ENCODE results near the gene NUP205.
"Not testable (repeated sequence)": the region's sequence is repeated elsewhere in the genome, so short reads cannot be mapped to it uniquely, and the experiment has no call there.

NUP205 gene

DNA sequence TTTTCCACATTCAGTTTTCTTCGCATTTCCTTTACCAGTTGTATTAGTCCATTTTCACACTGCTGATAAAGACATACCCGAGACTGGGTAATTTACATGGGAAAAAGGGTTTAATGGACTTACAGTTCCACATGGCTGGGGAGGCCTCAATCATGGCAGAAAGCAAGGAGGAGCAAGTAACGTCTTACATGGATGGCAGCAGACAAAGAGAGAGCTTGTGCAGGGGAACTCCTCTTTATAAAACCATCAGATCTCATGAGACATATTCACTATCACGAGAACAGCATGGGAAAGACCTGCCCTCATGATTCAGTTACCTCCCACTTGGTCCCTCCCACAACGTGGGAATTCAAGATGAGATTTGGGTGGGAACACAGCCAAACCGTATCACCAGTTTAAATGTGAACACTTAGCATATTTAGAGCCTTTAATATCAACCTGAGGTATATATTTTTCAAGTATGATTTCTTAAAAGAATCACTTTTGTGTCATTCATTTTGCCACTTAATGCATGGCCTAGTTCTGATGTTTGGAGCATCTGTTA is 111.2 kb downstream of the NUP205 start:
- DNase-seq, result not testable (repeated sequence)

DNA sequence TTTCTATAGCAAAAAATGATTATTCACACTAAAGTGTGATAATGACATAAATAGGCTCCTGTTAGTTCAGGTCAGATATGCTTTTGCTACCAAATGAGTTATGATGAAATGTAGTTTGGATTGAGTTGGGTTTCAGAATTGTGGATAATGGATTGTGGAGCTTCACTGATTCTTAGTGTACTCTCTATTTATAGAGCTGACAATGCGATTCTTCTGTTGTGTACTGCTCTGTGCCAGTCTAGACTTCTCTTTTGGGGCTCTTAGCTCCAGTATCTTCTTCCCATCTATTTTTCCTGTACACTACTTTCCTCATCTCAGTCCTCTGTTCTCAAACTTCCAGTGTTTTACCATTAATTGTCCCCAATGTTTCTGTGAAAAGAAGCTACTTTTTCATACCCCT is 112.1 kb downstream of the NUP205 start:
- DNase-seq, result no peak

DNA sequence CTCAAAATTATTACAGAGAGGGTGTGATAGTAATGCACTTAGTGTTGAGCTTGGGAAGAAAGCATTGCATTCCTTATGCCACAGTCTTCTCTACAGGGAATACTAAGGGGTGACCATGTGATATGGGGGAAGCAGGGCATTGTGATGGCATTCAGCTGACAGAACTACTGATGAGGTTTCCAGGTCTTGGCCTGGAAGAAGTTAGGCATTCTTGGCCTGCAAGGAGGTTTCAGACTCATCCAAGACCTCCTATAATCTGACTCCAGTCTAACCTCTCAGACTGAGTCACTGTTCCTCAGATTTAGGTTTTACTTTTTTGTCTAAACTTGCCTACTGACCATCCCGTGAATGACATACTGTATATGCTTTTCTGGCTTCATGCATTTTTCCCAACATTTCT is 112.5 kb downstream of the NUP205 start:
- DNase-seq, result no peak

DNA sequence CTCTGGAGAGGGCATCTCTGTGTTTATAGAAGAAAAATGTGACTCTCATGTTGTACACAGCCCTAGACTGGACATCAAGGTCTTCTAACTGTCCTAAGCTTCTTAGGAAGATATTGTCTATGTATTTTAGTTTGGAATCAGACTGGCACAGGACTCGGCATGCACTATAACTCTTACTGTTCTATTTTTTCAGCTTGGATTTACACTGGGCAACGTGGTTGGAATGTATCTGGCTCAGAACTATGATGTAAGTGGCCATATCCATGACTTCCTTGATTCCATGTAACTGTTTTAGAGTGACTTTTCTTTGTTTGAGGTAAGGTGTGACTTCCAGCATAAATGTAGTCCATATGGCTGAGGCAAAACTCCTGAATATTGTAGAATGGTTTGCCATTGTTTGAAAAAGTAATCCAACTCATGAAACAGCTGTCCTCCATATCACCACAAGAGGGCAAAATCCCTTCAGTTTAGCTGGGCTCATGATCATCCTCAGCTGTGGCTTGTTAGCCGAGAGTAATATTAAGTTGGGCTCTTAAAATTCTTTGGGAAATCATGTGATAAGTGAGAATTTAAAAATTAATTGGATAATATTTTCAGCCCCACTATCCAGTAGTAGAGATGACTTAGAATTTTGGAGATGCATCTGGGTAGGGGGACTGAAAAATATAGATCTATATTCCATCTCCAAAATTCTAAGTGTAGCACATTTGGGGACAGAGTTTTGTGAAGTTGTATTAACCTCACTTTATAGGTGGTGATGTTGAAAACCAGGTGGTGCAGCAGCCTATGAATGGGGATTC is 115.0 kb downstream of the NUP205 start:
- DNase-seq, result peak; percentile 26

DNA sequence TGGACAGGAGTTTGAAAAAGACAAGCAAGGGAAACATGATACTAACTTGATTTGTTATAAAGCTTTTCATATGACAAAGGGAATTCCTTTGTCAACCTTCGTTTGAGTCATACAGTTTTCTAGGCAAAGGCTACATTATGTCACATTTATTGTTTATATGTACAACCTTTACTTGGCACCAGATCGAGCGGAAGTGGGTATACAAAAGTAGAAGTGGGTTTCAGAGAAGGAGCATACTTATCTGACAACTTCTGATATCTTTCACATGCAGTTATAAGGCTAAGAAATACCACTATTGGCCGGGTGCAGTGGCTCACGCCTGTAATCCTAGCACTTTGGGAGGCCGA is 115.6 kb downstream of the NUP205 start:
- no peak for DNase-seq

DNA sequence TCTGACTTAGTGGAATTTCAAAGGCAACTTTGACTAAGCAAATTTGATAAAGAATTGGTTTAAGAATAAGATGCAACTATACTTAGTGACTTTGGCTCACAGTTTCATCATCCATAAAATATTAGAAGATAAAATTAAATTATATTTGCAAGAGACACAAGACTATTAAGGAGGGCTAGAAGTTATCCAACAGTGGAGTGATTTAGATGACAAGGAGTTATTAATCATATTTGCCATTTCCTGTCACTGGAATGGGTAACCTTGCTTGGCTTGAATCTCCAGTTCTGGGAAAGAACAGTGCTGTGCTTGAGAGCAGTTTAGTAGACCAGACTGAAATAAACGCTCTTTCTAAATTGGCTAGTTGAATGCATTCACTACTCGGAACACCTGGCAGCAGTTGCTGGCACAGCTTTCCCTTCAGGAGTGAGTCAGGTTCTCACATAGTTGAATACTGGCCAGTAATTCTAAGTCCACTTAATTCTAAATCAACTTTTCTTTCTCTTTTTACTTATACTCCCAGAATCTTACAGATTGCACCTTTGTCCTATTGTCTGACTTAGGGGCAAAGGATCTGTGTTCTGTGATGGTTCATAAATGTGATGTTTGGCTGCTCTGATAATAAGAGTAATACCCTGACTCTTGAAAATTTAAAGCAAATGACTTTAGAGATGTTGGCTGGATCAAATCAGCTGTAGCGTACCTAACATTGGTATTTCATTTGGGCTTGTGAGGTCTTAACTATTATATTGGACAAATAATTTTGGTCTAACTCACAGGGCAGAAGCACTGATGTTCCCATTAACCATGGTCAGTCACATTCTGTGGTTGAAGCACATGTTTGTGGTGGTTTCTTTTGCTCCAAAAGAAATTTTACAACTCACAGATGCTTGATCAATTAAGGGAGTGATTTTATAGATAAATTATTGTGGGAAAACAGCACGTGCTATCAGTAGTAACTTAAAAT is 121.2 kb downstream of the NUP205 start:
- no peak for DNase-seq

DNA sequence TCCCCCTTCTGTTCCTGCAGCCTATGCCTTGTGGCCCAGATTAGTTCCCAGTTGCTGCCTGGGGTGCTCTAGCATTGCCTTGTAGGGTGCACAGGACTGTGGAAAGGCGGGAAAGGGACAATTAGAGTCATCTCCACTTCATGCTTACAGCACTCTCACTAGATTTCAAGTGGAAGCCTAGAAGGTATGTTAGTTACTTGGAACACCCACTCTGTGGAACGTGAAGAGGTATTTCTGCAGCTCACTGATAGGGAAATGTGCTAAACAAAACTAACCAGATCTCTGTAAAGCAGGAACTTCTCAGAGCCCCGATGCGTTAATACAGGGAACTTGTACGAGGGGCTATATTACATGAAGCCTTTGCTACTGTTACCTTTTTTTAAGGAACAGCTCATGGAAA is 124.0 kb downstream of the NUP205 start:
- DNase-seq, result no peak

DNA sequence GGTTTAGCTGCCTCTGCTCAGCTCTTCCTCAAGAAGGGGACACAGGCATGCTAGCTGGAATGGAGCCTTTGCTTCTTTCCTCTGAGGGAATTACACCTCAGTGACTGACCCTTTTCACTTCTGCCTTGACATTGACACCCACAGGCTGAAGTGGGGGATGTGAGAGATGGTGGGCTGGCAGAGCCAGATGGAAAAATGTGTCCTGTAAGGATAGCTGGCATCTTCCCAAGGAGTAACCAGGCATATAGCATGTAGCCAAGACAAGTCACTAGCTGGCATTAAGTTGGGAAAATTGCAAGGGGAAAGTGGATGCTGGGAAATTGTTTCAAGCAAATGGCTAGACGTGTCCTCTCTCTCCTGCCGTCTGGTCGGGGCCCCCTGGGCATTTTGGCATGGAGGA is 124.5 kb downstream of the NUP205 start:
- DNase-seq, result no peak

DNA sequence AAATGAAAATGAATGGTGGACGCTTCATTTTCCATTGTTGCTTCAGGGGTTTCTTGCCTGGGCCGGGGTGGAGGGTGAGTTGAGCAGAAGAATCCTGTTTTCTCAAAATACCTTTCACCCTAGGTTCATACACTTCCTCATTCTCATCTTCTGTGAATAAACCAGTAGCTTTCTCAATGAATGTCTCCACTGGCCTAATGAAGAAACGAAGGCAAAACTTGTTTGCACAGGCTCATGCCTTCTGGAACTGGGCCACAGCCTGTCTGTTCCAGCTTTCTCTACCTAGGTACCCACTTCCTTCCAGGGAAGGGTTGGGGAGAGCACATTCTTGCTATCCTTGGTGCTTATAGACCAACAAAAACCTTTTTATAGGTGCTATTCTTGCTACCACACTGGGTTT is 125.9 kb downstream of the NUP205 start:
- DNase-seq, result no peak

DNA sequence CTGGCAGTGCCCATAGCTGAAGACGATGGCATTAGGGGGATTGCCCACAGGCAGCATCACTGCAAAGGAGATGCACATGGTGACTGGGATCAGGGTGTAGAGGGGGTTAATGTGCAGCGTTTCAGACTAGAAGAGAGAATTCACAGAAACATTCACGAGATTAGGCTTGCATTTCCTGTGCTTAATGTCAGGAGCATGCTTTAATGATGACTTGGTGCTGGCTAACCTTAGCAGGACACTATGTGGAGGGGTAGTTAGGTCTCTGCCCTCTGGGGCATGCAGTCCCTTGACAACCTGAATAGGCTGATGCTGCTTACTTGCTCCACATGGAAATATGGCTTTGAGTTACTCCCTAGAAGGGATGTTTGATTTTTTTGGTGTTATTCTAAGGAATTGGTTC is 126.4 kb downstream of the NUP205 start:
- DNase-seq, result no peak

DNA sequence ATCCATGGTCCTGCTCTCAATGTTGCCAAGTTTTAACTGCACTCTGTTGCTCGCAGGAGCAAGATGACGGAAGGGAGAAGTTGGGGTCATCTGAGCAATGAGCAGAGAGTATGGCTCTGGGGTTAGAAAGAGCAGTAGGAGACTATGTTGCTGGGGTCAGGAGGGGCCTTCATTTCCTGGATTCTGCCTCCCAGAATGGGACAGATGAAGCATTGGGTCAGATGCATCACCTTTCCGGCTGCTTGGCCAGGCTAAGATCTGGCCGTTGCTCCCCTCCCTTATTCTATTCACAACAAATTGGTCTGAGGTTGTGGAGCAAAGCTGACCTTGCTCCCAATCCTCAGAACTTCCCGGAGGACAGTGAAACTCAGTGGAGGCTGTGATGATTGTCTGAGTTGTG is 127.0 kb downstream of the NUP205 start:
- DNase-seq, result no peak

DNA sequence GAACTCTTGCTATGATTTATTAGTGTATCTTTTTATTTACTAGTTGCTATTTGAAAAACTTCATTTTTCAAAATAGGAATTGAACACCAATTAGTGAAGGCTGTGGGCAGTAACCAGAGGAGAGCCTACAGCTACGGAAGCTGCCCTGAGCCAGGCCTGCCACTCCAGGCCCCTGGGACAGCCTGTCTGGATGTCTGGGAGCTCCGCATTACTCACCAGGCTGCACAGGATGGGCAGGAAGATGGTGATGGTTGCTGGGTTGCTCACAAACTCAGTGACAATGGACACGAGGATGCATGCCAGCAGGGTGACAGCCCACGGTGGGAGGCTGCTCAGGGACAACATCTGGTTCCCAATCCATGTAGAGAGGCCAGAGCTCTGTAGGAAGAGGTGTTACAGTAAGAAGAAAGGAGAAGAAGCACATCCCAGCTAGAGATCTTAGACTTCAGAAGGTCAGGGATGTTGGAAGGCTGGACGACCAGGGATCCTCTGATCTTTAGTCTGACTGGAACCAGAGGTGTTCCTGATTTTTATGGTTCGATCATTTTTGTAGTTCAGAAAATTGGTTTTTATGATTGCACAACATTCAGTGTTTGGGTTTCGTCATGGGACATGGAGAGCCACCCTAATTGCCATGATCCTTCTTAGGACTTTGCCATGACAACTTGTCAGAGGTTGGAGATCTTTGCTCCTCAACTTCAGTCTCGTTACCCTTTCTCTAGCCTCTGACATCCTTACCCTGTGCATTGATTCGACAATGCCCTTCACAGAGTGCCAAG is 127.8 kb downstream of the NUP205 start:
- DNase-seq, result no peak

DNA sequence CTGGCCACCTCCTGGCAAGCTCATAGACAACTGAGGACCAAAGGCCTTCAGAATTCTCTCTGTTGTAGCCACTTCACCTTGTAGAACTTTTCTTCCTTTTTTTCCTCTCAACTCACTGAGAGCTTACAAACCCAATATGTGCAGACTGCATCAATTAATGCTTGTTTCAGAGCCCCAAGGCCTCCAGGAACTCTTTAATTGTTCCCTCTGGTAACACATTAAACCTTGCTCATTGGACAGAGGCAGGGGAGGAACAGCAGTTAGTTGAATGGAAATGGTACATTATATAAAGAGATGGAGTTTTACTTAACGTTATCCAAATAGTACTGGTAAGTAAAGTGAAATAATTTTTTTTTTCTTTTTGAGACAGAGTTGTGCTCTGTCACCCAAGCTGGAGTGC is 129.7 kb downstream of the NUP205 start:
- no peak for DNase-seq

DNA sequence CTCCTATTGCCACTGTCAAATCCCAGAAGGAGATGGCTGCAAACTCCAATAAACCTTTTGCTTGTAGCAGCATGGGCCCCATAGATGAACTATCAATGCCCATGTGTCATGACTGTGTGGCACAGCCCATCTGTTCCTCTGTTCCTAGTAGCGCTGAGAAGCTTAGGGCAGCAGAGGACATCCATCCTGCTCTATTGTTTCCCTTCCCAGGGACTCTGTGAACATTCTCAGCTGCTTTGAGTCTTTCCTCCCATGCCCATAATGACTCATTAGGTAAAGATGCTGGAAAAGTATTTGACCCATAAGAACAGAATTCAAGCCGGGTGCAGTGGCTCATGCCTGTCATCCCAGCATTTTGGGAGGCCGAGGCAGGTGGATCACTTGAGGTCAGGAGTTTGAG is 132.8 kb downstream of the NUP205 start:
- DNase-seq, result no peak

DNA sequence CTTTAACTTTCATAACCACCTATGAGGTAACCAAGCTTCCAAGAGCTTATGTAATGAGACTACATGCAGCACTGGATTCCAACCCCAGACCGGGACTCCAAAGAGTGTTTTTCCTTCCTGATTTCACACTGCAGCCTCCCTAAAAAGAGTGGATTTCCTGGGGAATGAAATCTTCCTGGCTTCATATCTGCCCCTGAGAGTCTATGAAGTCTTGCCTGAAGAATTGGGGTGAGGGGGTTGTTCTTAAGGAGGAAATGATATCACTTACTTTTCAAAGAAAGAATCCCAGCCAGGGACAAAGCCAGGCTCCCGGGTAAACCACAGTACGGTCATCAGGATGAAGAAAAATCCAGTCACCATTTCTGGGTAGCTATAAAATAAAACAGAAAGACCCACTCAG is 134.3 kb downstream of the NUP205 start:
- no peak for DNase-seq

DNA sequence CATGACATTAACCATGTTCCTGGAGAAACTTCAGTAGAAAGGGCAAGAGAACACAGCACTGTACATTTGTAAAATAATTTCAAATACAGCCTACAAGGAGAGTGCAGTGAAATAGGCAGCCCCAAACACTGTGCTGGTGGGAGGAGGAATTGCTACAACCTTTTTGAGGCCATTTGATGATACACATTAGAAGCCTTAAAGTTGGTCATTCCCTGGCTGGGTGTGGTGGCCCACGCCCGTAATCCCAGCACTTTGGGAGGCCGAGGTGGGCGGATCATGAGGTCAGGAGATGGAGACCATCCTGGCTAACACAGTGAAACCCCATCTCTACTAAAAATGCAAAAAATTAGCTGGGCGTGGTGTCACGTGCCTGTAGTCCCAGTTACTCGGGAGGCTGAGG is 134.9 kb downstream of the NUP205 start:
- DNase-seq, result not testable (repeated sequence)

DNA sequence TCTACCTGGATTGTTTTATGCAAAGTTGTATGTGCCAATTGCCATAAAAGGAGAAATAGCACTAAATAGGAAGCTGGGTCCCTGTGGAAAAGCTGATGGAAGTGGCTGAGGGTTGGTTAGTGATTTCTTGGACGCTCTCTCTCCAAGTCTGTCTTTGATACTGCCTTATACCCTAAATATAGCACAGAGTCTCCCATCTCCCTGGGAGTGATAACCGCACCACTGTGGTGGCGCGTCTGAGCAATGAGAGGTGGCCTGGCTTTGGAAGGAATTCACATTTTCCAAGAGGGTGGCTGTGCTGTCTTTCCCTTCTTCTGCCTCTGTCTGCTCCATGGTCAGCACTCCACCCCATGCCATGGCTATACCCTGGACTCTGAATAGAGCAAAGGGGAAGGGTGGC is 135.8 kb downstream of the NUP205 start:
- DNase-seq, result no peak

DNA sequence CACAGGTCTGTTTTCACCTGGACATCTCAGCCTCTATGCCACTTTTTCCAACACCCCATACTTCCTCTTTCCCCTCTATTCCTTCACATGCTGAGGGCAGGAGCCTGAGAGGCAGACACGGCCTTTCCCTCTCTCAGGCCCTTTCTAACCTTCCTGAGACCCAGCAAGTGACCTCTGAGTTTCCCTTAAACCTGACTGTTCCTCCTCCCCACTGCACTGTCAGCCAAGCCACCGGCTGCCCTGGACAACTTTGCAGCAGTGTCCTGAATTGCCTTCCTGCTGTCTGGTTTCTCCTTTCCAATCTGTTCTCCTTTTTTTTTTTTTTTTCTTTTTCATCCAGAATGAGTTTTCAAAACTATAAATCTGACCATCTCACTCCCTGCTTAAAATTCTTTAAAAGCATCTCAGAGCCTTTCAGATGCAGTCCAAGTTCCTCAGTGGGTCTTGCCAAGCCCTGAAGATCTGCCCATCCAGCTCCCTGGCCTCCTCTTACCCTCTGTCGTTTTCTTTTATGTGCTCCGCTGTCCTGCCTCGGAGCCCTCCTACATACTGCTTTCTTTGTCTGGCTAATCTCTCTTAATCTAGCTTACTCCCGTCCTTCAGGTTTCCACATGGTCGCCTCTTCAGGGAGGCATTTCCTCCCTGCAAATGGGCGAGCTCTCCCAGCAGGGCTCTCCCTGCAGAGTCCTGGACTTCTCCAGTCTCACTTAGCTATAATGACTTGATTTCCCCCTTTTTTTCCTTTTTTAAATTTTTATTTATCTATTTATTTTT is 139.7 kb downstream of the NUP205 start:
- no peak for DNase-seq

All from CD4-positive, alpha-beta T cell treated with Interleukin-12 subunit alpha and Interleukin-12 subunit beta, for 1 hour (primary cell).